Thyroid gland (tissue), 4 donors: ENCODE measurements around the gene STAC. TPM values are rescaled to one million over a fixed set of nuclear protein-coding genes. Genes with fewer than 3 reads are reported as not detected.
"Not testable (repeated sequence)": the region's sequence is repeated elsewhere in the genome, so short reads cannot be mapped to it uniquely, and the experiment has no call there.

Source experiments
- DNase-seq, 2 donors: peaks; one replicate each; pipeline ENCODE4 v3.0.0-alpha.2; 2019
- H3K27ac ChIP-seq, 3 donors: fragments of 200-600 bp; sonication (generic); 1 replicate in 2 of 3; 2 replicates in 1 of 3; pipeline ENCODE4 v1.5.1; 2016 to 2019; ENCODE audit warnings: mild to moderate bottlenecking in 1 of 3, moderate library complexity in 1 of 3
- H3K27me3 ChIP-seq: fragments of 200-600 bp; sonication (generic); one replicate; pipeline ENCODE4 v1.5.1; 2019
- H3K36me3 ChIP-seq, 2 donors: fragments of 200-600 bp; sonication (generic); one replicate each; pipeline ENCODE4 v1.5.1; 2016 to 2019
- H3K4me1 ChIP-seq, 2 donors: fragments of 200-600 bp; sonication (generic); one replicate each; pipeline ENCODE4 v1.5.1; 2017 to 2019
- H3K4me3 ChIP-seq, 3 donors: fragments of 200-600 bp; sonication (generic); replicated peaks in 1 of 3; 1 replicate in 2 of 3; 2 replicates in 1 of 3; pipeline ENCODE4 v1.5.1; 2016; ENCODE audit warnings: mild to moderate bottlenecking in 1 of 3
- H3K9me3 ChIP-seq: fragments of 200-600 bp; sonication (generic); one replicate; pipeline ENCODE4 v1.5.1; 2017
- POLR2A ChIP-seq, 2 donors: fragments of 450-650 bp; IDR thresholded peaks; one replicate each; pipeline ENCODE4 v1.6.1; 2017; ENCODE audit warnings: antibody characterized with exemption in 2 of 2, mild to moderate bottlenecking in 2 of 2, moderate library complexity in 1 of 2
- WGBS, 2 donors: methylation state at CpG; one replicate each; pipeline ENCODE4 v1.1.5; 2017; 5-methylcytosine and 5-hydroxymethylcytosine counted together
- intact Hi-C: fragments of 100-400 bp; cut with DNase I; formaldehyde crosslinking; loops from one replicate; pipeline ENCODE4 v1.15.1; 2023
- total RNA-seq, 4 donors: library from RNA; depleted of rRNA; stranded (reverse); fragments of >200 nt; gene quantifications; one replicate each; pipeline ENCODE4 v1.2.3, GENCODE V29; 2016
- TF ChIP-seq, protein P1 (sequence below), 6 experiments: fragments of 200-600 bp in 3 of 6; fragments of 450-650 bp in 3 of 6; sonication (generic) in 3 of 6; IDR thresholded peaks; one replicate each; pipeline ENCODE4 v1.5.1; 2016 to 2019; ENCODE audit warnings: antibody characterized with exemption in 6 of 6, mild to moderate bottlenecking in 2 of 6, inconsistent platforms in 1 of 6, moderate library complexity in 1 of 6

STAC gene
- total RNA-seq, 4 donors from 2014 or later = 0.40 to 4.7 (median 1.3) TPM; not detected in 1

DNA sequence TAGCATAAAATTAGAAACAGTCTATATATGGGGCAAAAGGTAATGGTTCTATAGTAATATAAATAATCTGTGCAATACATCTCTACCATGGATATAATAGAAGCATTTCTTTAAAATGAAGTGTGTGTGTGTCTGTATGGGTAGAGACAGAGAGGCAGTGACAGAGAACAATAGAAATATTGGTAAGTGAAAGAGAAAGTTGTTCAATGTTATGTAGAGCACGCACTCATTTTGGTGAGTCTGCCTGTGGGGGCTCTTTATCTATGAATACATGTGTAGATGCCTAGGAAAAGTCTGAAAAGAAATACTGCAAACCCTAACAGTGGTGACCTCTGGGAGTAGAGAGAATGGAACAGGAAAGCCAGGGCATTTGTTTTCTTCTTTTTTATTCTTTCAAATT, 182.6 kb downstream of the STAC start:
- intact Hi-C loops = no loop called here
- no peaks in the 10 kb centered on the region for H3K36me3 ChIP-seq
- 70 to 80% methylated on average over 1 of the region's 1 CpG for WGBS, 2 donors
- H3K4me1 ChIP-seq = no peaks in the 10 kb centered on the region
- TF ChIP-seq, protein P1, sequence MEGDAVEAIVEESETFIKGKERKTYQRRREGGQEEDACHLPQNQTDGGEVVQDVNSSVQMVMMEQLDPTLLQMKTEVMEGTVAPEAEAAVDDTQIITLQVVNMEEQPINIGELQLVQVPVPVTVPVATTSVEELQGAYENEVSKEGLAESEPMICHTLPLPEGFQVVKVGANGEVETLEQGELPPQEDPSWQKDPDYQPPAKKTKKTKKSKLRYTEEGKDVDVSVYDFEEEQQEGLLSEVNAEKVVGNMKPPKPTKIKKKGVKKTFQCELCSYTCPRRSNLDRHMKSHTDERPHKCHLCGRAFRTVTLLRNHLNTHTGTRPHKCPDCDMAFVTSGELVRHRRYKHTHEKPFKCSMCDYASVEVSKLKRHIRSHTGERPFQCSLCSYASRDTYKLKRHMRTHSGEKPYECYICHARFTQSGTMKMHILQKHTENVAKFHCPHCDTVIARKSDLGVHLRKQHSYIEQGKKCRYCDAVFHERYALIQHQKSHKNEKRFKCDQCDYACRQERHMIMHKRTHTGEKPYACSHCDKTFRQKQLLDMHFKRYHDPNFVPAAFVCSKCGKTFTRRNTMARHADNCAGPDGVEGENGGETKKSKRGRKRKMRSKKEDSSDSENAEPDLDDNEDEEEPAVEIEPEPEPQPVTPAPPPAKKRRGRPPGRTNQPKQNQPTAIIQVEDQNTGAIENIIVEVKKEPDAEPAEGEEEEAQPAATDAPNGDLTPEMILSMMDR (IDR thresholded peaks at IDR 0.05) = no peak
- no peak for TF ChIP-seq POLR2A (IDR thresholded peaks at IDR 0.05)
- no peak for DNase-seq
- H3K27me3 ChIP-seq = no peaks in the 10 kb centered on the region
- no peak overlapping the region for H3K27ac ChIP-seq
- no peak overlapping the region for H3K4me3 ChIP-seq
- no peaks in the 10 kb centered on the region for H3K9me3 ChIP-seq

DNA sequence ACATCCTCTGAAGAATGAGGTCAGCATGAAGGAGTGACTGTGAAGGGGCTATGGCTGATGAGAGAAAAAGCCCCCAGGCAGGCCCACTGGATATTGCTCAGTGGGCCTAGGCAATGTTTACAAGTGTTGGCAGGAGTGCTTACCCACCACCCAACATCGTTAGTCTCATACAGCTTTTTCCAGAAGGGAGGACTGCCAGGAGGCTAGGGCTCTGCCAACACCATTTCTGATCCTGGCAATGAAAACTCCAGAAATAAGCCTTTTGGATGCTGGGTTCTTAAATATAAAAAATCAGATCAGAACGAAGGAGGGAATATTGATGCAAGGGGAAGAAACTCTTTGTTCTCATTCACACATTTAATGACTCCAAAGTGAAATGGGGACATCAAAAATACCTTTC, 194.9 kb downstream of the STAC start:
- H3K36me3 ChIP-seq = no peaks in the 10 kb centered on the region
- no peaks in the 10 kb centered on the region for H3K9me3 ChIP-seq
- WGBS, 2 donors = 64 to 69% methylated on average over 2 of the region's 2 CpGs
- no peak overlapping the region for H3K27ac ChIP-seq
- no peaks in the 10 kb centered on the region for H3K27me3 ChIP-seq
- no peak overlapping the region for H3K4me3 ChIP-seq
- no peak for TF ChIP-seq POLR2A (IDR thresholded peaks at IDR 0.05)
- TF ChIP-seq, protein P1 (IDR thresholded peaks at IDR 0.05) = no peak
- intact Hi-C loops = no loop called here
- DNase-seq = no peak
- H3K4me1 ChIP-seq = no peaks in the 10 kb centered on the region

DNA sequence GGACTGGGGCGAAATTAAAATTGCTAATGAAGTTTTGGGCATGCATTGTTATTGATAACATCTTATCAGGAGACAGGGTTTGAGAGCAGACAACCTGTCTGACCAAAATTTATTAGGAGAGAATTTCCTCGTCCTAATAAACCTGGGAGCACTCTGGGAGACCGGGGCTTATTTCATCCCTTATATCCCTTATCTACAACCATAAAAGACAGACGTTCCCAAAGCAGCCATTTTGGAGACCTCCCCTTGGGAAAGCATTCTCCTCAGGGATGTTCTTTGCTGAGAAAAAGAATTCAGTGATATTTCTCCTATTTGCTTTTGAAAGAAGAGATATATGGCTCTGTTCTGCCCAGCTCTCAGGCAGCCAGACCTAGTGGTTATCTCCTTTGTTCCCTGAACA, 198.1 kb downstream of the STAC start:
- H3K27ac ChIP-seq, H3K36me3 ChIP-seq, H3K4me3 ChIP-seq, H3K9me3 ChIP-seq, H3K27me3 ChIP-seq, DNase-seq, H3K4me1 ChIP-seq, intact Hi-C loops: not testable (repeated sequence)
- WGBS, 2 donors = 77 to 87% methylated on average over 4 of the region's 4 CpGs

DNA sequence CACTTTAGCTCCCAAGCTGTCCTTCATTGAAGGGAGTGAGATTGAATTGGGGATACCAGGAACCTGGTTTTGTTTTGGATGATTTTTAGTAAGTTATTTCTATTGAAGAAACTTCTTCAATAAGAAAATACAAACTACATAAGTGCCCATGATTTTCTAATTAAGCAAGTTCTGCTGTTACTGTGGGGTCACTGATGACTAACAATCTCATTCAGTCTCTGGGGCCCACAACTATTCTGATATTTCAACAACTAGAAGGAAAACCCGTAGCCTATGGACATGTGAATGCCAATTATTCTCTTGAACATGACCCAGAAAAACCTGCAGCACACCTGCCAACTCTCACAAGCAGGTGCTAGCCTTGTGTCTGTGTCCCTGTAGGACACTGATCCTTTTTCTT, 199.4 kb downstream of the STAC start:
- no peak for DNase-seq
- 39 to 51% methylated on average over 1 of the region's 1 CpG for WGBS, 2 donors
- intact Hi-C loops = no loop called here

DNA sequence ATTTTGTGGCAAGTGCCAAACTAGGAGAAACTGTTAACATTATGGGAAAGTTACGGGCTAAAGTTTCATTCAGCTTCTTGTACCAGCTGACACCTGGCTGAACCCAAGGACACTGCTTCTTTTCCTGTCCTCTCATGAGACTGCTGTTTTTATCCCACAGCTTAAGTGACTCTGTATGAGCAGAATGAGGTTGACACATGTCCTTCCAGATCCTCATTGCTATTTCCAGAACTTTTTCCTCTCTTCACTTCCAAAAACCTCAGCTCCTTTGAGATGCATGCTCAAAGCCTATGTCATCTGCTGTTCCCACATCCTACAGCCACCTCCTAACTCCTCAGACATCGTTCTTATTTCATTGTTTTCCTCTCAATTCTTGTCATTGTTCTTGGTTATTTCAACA, 200.4 kb downstream of the STAC start:
- 73 to 76% methylated on average over 2 of the region's 2 CpGs for WGBS, 2 donors
- TF ChIP-seq POLR2A (IDR thresholded peaks at IDR 0.05) = no peak
- TF ChIP-seq, protein P1 (IDR thresholded peaks at IDR 0.05) = no peak
- Histone ChIP-seq H3K4me1 (no peaks in the 10 kb centered on the region), H3K9me3 (no peaks in the 10 kb centered on the region), H3K27ac (no peak overlapping the region), H3K27me3 (no peaks in the 10 kb centered on the region), H3K36me3 (no peaks in the 10 kb centered on the region), H3K4me3 (no peak overlapping the region)
- intact Hi-C loops = no loop called here
- no peak for DNase-seq

More for the DNA sequence above, 199.4 kb downstream of the STAC start:
- no peak for TF ChIP-seq POLR2A (IDR thresholded peaks at IDR 0.05)
- TF ChIP-seq, protein P1 (IDR thresholded peaks at IDR 0.05) = no peak
- H3K4me3 ChIP-seq = no peak overlapping the region
- H3K4me1 ChIP-seq = no peaks in the 10 kb centered on the region
- H3K9me3 ChIP-seq = no peaks in the 10 kb centered on the region
- H3K27ac ChIP-seq = no peak overlapping the region
- no peaks in the 10 kb centered on the region for H3K36me3 ChIP-seq
- no peaks in the 10 kb centered on the region for H3K27me3 ChIP-seq

DNA sequence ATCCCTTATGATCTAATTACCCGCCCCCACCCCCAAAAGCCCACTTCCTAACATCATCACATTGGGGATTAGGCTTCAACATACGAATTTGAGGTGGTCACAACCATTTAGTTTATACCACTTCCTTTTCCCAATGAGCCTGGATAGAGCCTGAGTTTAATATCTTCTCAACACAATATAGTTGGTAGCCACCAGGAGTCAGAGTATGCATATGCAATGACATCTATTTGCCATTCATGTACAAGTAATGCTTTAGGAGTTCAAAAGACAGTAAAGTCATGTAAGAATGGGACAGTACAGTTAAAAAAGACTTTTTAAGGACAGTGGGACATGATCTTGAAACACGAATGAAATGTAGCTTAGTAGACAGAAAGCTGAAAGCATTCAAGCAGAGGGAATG, 211.7 kb downstream of the STAC start:
- TF ChIP-seq, protein P1 (IDR thresholded peaks at IDR 0.05) = no peak
- TF ChIP-seq POLR2A (IDR thresholded peaks at IDR 0.05) = no peak
- Histone ChIP-seq H3K36me3 (no peaks in the 10 kb centered on the region), H3K27me3 (no peaks in the 10 kb centered on the region), H3K4me3 (no peak overlapping the region), H3K9me3 (no peaks in the 10 kb centered on the region), H3K27ac (no peak overlapping the region), H3K4me1 (no peaks in the 10 kb centered on the region)
- no peak for DNase-seq
- intact Hi-C loops = no loop called here
- 74 to 76% methylated on average over 3 of the region's 3 CpGs for WGBS, 2 donors
